COR-L47 (cell line): ENCODE data around the gene TBC1D22A.
A peak's percentile ranks its signal among the peaks of the same experiment; 100 is the strongest.

Source experiments
- DNase-seq: peaks from one replicate; lab custom pipeline; 2025; lab: John Stamatoyannopoulos, UW

TBC1D22A gene

GRCh38 chr22:46737105-46737975 lies 25.1 kb upstream of the TBC1D22A start:
- no peak for DNase-seq

- DNase-seq: peak; percentile 50
These were observed 24.3 kb upstream of the TBC1D22A start, which contains the start of gene CERK for GRCh38 chr22:46737976-46738646. Gene CERK, minus strand, starts transcription at chr22:46738252. Its CDS starts 104 bp downstream, at chr22:46738148.

DNA sequence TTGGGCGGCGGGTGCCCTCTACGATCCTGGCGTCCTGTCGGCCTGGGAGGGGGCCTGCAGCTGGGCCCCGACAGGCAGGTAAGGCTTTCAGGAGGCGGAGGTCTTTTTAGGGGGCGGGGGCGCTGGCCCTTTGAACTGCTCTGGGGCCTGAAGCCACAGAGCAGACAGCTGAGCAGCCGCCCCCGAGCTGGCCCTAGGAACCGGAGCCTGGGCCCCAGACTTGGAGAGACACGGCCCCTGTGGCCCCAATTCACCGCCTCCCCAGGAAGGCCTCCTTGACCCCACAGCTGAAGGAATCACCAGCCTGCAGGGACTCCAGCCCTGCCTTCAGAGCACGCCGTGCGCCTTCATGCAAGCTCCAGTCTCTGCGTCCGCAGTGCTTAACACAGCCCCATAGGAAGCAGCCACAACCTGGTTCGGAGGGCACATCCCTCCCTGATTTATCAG lies 23.8 kb upstream of the TBC1D22A start:
- DNase-seq: no peak

- peak; percentile 69 for DNase-seq
These were observed 23.2 kb upstream of the TBC1D22A start for GRCh38 chr22:46739094-46739870.

DNA sequence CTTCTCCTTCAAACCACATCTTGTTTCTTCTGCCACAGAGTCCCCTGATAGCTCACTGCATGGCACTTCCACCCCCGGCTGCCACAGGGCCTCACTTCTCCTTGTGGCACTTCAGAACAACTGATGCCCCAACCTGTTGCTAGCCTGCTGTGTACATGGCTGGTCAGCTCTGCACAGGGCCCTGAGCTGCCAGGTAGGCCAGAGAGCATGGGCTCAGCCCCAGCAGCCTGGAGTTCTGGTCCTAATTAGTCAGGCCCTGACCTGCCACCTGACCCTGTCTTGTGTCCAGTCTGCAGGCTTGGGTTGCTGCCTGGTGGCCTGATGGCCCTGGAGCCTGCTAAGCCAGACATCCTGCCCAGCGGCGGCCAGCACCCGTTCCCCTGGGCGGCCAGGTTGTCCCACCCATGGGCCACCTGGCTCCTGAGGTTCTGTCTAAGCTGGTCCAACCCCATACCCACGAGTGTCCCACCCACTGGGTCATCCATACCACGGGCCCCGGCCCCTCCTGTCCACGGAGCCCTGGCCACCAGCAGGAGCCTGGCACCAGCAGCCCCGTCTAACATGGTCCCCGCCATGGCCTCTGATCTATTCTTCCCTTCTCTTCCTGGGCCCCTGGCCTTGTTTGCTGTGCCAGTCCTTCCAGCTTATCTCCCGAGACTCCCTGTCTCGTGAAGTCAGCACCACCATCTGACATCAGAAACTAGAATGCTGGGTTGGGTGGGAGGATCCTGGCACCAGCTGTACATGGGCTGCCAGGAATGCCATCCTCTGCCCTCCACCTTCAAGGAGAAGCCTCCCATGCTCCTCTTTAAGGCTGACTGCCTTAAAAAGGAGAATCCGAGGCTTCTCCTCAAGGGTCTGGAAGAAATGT lies 21.3 kb upstream of the TBC1D22A start:
- no peak for DNase-seq

GRCh38 chr22:46741974-46742519 lies 20.4 kb upstream of the TBC1D22A start:
- no peak for DNase-seq

DNA sequence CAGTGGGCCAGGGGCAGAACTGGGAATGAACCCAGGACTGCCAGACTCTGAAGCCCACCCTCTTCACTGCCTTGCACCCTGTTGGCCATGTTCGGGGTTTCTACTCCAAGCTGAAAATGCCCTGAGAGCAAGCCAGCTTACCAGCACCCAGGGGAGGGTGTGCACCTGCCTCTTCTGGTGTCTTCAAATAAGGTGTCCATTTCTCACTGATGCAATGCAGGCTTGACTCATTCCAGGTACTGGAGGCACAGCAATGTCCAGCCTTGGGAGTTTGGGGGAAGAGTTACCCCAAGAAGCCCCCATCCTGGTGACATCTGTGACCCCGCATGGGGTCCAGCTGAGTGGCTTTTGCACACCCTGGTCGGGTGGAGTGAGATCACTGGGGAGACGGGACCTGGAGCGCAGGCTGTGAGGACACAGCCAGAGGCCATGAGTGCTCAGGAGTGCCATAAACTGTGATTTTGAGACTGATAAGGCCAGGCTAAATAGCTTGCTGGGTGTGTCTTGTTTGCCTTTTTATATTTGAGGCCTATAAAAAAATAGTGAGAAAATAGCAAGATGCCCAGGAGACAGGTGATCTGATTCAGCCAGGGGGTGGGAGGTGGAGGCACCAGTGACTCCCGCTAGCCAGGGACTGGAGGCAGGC lies 19.8 kb upstream of the TBC1D22A start:
- DNase-seq: no peak

DNA sequence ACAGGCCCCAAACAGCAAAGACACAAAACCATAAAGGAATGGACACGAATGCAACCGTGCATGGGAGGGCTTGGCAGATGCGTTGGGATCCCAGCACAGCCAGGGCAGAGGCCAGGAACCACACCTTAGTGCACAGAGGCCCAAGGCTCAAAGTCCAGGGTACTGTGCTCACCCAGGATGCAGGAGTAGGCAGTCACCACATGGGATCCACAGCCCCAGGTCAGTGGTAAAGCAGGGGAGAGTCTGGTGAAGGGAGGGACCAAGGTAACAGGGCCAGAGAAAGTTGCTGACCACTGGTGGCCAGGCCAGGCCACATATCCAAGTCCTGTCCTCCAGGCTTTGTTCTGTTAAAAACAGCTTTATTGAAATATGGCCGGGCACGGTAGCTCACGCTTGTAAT lies 17.9 kb upstream of the TBC1D22A start:
- no peak for DNase-seq

DNA sequence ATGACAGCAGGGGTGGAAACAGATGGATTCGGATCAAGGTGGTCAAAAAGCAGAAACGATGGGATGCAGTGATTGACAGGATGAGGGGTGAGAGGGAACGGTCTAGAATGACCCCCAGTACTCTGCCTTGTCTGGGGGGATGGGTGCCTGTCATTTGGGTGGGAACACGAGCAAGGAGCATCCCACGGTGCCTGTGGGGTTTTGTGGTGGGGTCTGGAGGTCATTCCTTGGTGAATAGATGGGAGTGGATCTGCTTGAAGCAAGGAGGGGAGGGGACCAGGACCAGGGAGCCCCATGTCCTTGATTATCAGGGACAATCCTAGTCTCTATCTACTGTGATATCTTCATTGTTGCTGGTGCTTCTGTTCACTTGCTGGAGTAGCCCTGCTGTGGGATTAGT lies 16.3 kb upstream of the TBC1D22A start:
- DNase-seq: no peak

DNA sequence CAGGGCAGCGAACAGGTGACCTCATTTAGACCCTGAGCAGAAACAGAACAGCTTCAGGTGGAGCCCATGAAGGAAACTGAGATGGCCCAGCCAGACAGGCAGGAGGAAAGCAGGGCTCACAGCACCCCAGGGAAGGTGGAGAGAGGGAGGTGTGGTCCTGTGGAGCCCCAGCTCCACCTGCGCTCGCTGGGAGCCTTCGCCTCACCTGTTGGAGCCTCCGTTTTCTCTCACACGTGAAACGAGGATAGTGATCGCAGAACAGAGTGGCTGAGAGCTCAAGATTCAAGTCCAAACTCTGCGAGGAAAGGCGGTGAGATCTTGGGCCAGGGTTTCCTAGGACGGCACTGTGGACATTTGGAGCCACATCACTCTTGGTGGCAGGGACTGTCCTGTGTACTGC lies 15.8 kb upstream of the TBC1D22A start:
- no peak for DNase-seq

GRCh38 chr22:46747646-46748045 lies 14.8 kb upstream of the TBC1D22A start:
- no peak for DNase-seq

GRCh38 chr22:46748206-46748907 lies 14.1 kb upstream of the TBC1D22A start:
- DNase-seq: no peak

- DNase-seq: no peak
These were observed 13.4 kb upstream of the TBC1D22A start for GRCh38 chr22:46748908-46749675.

DNA sequence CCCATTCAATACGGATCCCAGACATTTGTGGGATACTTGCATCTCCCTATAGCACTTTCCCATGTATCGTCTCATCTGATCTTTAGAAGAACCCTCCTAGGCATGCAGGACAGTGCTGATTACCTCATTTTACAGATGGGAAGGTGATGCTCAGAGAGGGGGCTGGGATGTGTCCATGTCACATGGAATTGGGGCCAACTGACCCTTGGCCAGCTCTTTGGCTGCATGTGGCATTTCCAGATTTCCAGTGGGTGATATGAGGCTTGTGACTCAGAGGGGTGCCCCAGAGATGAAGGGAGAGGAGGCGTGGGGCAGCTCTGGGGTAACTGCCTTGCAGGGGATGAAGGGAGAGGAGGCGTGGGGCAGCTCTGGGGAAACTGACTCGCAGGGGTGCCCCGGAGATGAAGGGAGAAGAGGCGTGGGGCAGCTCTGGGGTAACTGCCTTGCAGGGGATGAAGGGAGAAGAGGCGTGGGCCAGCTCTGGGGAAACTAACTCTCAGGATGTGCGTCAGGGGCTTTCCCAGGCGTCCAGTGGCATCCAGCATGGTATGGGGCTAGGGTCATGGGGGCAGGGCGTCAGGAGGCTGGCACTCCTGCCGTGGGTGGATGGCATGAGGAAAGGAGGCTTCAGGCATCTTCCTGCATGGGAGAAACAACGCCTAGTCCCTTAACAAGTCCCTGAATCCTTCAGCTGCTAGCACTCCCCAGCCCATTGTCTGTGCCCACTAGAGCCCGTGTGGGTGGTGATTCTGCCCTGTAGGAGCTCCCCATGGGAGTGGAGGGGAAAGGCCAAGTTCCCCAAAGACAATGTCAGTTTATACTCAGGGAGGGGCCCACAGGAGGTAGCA lies 12.5 kb upstream of the TBC1D22A start:
- no peak for DNase-seq

- no peak for DNase-seq
These were observed 12.0 kb upstream of the TBC1D22A start for GRCh38 chr22:46750530-46750800.

DNA sequence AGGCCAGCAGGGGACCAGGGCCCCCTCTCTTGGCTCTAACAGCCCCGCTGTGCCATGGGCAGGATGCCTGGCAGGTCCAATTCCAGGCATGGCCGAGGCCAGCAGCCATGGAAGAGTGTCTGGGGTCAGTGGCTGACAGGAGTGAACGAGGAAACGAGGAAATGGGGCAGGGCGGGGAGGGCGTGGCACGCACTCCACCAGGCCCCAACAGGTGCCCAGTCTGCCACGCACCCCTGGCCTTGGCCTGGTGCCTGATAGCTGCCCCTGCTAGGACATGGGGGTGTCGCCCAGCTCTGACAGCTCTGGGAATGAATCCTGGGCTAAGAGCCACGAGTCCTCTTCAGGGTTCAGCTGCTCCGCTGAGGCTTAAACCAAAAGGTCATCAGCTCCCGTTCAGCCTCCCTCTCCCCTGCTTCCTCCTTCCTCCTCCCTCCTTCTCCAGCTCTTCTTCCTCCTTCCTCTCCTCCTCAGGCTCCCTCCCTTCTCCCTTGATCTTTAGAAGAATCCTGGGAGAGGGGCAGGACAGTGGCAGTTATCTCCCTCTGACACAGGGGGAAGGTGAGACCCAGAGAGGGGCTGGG lies 11.5 kb upstream of the TBC1D22A start:
- DNase-seq: no peak

GRCh38 chr22:46752286-46752987 lies 10.0 kb upstream of the TBC1D22A start:
- no peak for DNase-seq

DNA sequence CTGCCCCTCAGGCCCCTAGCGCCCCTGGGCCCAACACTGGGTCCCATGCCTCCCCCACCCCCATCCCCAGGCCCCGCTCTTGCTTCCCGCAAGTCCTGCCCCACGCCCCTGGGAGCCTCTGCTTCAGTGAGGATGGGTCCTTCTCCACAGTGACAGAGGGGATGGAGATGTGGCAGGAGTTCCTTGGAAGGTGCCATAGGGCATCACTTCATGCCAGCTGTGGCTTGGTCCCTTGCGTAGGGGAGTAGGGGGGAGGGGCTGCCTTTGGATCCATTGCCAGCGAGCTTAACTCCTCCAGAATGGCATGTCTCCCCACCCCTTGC lies 9.5 kb upstream of the TBC1D22A start:
- no peak for DNase-seq
